Panc1 (cell line): Measurements from ENCODE around the gene VAV3. TPM values are rescaled to one million over a fixed set of nuclear protein-coding genes. Genes with fewer than 3 reads are reported as not detected.
A peak's percentile ranks its signal among the peaks of the same experiment; 100 is the strongest.

Experiments used
- ATAC-seq: fragments of 200-7000 bp; cut with Tn5 transposase; 2 replicates; pipeline ENCODE4 v1.9.1; 2020; ENCODE audit warnings: mild to moderate bottlenecking, moderate library complexity
- BruUV-seq: library from RNA; stranded (reverse); fragments of 400-500 nt; replicated peaks from 2 replicates; lab custom pipeline; 2021; lab: Mats Ljungman, UMichigan
- CTCF ChIA-PET: fragments of 300-600 bp; sonication (Branson Sonifier 250); formaldehyde crosslinking; loops from one replicate; lab custom pipeline; 2022; ENCODE audit warnings: antibody characterized with exemption; lab: Charles Lee
- POLR2A ChIA-PET: fragments of 300-600 bp; sonication (Branson Sonifier 250); formaldehyde crosslinking; loops from one replicate; lab custom pipeline; 2022; ENCODE audit warnings: antibody characterized with exemption; lab: Charles Lee
- DNase-seq: peaks from one replicate; pipeline ENCODE4 v3.0.0-alpha.2; 2010; ENCODE audit warnings: low read depth, low spot score
- H3K27ac ChIP-seq: 2 replicates; pipeline ENCODE4 v1.5.1; 2011; ENCODE audit warnings: mild to moderate bottlenecking, low read length, inconsistent platforms
- H3K27me3 ChIP-seq: fragments of 200-500 bp; sonication (Bioruptor generic); 2 replicates; pipeline ENCODE4 v1.6.0; 2014; ENCODE audit warnings: low read length, inconsistent platforms; ENCODE audit not compliant: control insufficient read depth, insufficient read depth
- H3K36me3 ChIP-seq: fragments of 200-500 bp; sonication (Bioruptor generic); 2 replicates; pipeline ENCODE4 v1.5.1; 2014; ENCODE audit warnings: inconsistent platforms, mild to moderate bottlenecking, low read length, moderate library complexity; ENCODE audit not compliant: control insufficient read depth, insufficient read depth
- H3K4me1 ChIP-seq: 2 replicates; pipeline ENCODE4 v1.5.1; 2011; ENCODE audit warnings: inconsistent platforms, mild to moderate bottlenecking, low read length, moderate library complexity; ENCODE audit not compliant: control insufficient read depth, insufficient read depth
- H3K4me3 ChIP-seq, 2 experiments: 2 replicates each; pipeline ENCODE4 v1.5.1; 2011 to 2012; ENCODE audit warnings: low read depth in 2 of 2, low read length in 2 of 2, mild to moderate bottlenecking in 2 of 2, inconsistent platforms in 1 of 2, moderate library complexity in 1 of 2
- H3K9me3 ChIP-seq: fragments of 200-500 bp; sonication (Bioruptor generic); 2 replicates; pipeline ENCODE4 v1.5.1; 2014; ENCODE audit warnings: low read depth, mild to moderate bottlenecking, inconsistent platforms, low read length, moderate library complexity; ENCODE audit not compliant: control insufficient read depth, insufficient read depth
- POLR2AphosphoS5 ChIP-seq: IDR thresholded peaks from 2 replicates; pipeline ENCODE4 v1.6.1; 2012; ENCODE audit warnings: mild to moderate bottlenecking, low read depth, low read length, moderate library complexity
- SIN3A ChIP-seq: IDR thresholded peaks from 2 replicates; pipeline ENCODE4 v1.6.1; 2012; ENCODE audit warnings: low read depth, mild to moderate bottlenecking, low read length, moderate library complexity, borderline replicate concordance; ENCODE audit not compliant: insufficient read depth
- TCF7L2 ChIP-seq: IDR thresholded peaks from 2 replicates; pipeline ENCODE4 v1.6.1; 2011; ENCODE audit warnings: mild to moderate bottlenecking, low read depth, low read length, inconsistent platforms
- in situ Hi-C: cut with HindIII; loops from 2 replicates; pipeline ENCODE4 v1.10.0; 2016; ENCODE audit warnings: low sequenced_read_pairs, low pct_unique_long_range_greater_than_20kb
- intact Hi-C: fragments of 100-400 bp; cut with micrococcal nuclease; formaldehyde crosslinking; loops from one replicate; pipeline ENCODE4 v1.10.0; 2022; ENCODE audit not compliant: unreplicated experiment
- total RNA-seq: library from RNA; stranded (reverse); gene quantifications from one replicate; pipeline ENCODE4 v1.2.1, GENCODE V29; 2021; ENCODE audit not compliant: unreplicated experiment
- TF ChIP-seq, protein P1 (sequence below), 2 experiments: IDR thresholded peaks; 2 replicates each; pipeline ENCODE4 v1.6.1; 2011 to 2012; ENCODE audit warnings: low read depth in 2 of 2, control low read depth in 1 of 2, low read length in 1 of 2, mild to moderate bottlenecking in 1 of 2, moderate library complexity in 1 of 2; ENCODE audit not compliant: insufficient read depth in 1 of 2
- TF ChIP-seq, protein P2 (sequence below): fragments of 450-650 bp; IDR thresholded peaks from 2 replicates; pipeline ENCODE4 v1.5.1; 2017; ENCODE audit warnings: mild to moderate bottlenecking

Gene VAV3
- total RNA-seq, 1 experiment from 2014 or later: 0.23 TPM

DNA sequence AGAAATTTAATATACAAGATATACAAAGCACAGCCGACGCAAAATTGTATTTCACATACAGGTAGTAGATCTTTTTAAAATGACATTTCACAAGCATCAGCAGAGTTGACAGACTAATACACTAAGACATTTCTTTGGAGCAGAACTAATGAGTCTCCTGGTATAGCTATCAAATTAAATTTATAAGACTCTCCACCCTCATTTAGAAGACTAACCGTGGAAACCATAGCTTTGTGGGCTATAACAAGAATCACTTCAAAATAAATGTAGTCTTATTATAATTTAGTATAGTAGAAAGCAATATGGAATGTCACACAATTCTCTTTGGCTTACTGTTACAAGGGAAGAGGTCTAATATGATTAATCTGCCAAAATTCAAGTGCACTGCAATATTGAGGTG lies 204.9 kb downstream of the VAV3 start:
- Histone ChIP-seq H3K4me1 (no peaks in the 10 kb centered on the region), H3K27ac (no peak overlapping the region), H3K4me3 (no peak overlapping the region), H3K27me3 (no peaks in the 10 kb centered on the region), H3K9me3 (no peaks in the 10 kb centered on the region), H3K36me3 (no peaks in the 10 kb centered on the region)
- in situ Hi-C loops (no loop called here), intact Hi-C loops (no loop called here)
- DNase-seq (no peak), ATAC-seq (no peak)
- ChIA-PET CTCF (no interaction called here), POLR2A (no interaction called here)
- no peak for TF ChIP-seq SIN3A
- TF ChIP-seq TCF7L2: no peak
- no peak for TF ChIP-seq POLR2AphosphoS5
- TF ChIP-seq, protein P1, sequence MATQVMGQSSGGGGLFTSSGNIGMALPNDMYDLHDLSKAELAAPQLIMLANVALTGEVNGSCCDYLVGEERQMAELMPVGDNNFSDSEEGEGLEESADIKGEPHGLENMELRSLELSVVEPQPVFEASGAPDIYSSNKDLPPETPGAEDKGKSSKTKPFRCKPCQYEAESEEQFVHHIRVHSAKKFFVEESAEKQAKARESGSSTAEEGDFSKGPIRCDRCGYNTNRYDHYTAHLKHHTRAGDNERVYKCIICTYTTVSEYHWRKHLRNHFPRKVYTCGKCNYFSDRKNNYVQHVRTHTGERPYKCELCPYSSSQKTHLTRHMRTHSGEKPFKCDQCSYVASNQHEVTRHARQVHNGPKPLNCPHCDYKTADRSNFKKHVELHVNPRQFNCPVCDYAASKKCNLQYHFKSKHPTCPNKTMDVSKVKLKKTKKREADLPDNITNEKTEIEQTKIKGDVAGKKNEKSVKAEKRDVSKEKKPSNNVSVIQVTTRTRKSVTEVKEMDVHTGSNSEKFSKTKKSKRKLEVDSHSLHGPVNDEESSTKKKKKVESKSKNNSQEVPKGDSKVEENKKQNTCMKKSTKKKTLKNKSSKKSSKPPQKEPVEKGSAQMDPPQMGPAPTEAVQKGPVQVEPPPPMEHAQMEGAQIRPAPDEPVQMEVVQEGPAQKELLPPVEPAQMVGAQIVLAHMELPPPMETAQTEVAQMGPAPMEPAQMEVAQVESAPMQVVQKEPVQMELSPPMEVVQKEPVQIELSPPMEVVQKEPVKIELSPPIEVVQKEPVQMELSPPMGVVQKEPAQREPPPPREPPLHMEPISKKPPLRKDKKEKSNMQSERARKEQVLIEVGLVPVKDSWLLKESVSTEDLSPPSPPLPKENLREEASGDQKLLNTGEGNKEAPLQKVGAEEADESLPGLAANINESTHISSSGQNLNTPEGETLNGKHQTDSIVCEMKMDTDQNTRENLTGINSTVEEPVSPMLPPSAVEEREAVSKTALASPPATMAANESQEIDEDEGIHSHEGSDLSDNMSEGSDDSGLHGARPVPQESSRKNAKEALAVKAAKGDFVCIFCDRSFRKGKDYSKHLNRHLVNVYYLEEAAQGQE (IDR thresholded peaks at IDR 0.05; ENCODE audit: insufficient read depth in 1 of 2, low read depth in 2 of 2, low read length in 1 of 2): no peak
- TF ChIP-seq, protein P2, sequence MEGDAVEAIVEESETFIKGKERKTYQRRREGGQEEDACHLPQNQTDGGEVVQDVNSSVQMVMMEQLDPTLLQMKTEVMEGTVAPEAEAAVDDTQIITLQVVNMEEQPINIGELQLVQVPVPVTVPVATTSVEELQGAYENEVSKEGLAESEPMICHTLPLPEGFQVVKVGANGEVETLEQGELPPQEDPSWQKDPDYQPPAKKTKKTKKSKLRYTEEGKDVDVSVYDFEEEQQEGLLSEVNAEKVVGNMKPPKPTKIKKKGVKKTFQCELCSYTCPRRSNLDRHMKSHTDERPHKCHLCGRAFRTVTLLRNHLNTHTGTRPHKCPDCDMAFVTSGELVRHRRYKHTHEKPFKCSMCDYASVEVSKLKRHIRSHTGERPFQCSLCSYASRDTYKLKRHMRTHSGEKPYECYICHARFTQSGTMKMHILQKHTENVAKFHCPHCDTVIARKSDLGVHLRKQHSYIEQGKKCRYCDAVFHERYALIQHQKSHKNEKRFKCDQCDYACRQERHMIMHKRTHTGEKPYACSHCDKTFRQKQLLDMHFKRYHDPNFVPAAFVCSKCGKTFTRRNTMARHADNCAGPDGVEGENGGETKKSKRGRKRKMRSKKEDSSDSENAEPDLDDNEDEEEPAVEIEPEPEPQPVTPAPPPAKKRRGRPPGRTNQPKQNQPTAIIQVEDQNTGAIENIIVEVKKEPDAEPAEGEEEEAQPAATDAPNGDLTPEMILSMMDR: no peak
- no TSS peak for BruUV-seq

DNA sequence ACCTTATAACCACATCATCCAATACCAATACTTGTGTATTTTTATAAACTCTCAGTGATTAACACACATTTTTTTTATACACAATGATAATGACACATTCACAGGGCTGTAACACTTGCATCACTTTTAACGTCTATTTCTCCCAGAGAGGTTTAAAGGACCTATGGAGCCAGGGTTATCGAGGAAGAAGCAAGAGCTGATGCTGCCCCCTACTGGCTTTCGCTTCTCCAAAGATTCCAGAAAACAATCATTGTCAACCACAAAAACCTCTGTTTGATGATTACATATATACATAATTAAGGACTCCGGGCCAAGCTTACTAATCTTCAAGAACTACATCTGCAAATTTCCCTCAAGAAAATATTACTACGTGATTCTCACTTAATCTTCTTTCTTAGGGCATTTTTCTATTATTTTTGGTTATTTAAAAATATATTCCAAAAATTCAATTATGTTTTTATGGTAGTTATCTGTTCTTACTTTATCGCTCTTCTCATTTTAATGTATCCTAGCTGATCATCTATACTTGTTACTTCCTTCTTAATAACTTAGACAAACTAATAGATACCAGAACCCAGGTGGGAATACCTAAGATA lies 214.5 kb downstream of the VAV3 start:
- no peak for ATAC-seq
- CTCF ChIA-PET: interaction anchor here (0.7 kb wide), 1 partner anchor 144 kb away, joined by 3 read pairs; no protein-coding TSS in a partner anchor

More for the DNA sequence above, 214.5 kb downstream of the VAV3 start:
- Histone ChIP-seq H3K36me3 (no peaks in the 10 kb centered on the region), H3K4me1 (no peaks in the 10 kb centered on the region), H3K27me3 (no peaks in the 10 kb centered on the region), H3K27ac (no peak overlapping the region), H3K4me3 (no peak overlapping the region), H3K9me3 (no peaks in the 10 kb centered on the region)
- DNase-seq: peak; percentile 22
- no TSS peak for BruUV-seq
- TF ChIP-seq, protein P2: peak; percentile 67; the same call in 1 of the 2 replicates
- TF ChIP-seq TCF7L2 (no peak), POLR2AphosphoS5 (no peak), SIN3A (no peak)
- TF ChIP-seq, protein P1 (IDR thresholded peaks at IDR 0.05; ENCODE audit: insufficient read depth in 1 of 2, low read depth in 2 of 2, low read length in 1 of 2): no peak
- intact Hi-C loops: loop anchor here (5.0 kb wide), 1 partner anchor 218 kb away; no protein-coding TSS in a partner anchor
- POLR2A ChIA-PET: no interaction called here
- in situ Hi-C loops: no loop called here
